Renal pelvis (tissue), 4 donors: ENCODE measurements around the gene LDLRAD4. TPM values are rescaled to one million over a fixed set of nuclear protein-coding genes. Genes with fewer than 3 reads are reported as not detected.
"Not testable (repeated sequence)": the region's sequence is repeated elsewhere in the genome, so short reads cannot be mapped to it uniquely, and the experiment has no call there.

ENCODE experiments used
- DNase-seq: peaks from one replicate; pipeline ENCODE4 v3.0.0-alpha.2; 2013
- polyA plus RNA-seq, 3 donors: library from polyadenylated mRNA; unstranded; fragments of 120-200 nt; gene quantifications; one replicate each; pipeline ENCODE4 v1.2.1, GENCODE V29; 2013; ENCODE audit not compliant: insufficient read length in 3 of 3

LDLRAD4 gene
- polyA plus RNA-seq, 3 donors, result 9.0 to 11.3 (median 10.6) TPM

- no peak for DNase-seq
These were observed 27.0 kb downstream of the LDLRAD4 start for GRCh38 chr18:13245481-13246000.

GRCh38 chr18:13246121-13246520, 27.6 kb downstream of the LDLRAD4 start:
- no peak for DNase-seq

GRCh38 chr18:13246591-13246990, 28.0 kb downstream of the LDLRAD4 start:
- no peak for DNase-seq

DNA sequence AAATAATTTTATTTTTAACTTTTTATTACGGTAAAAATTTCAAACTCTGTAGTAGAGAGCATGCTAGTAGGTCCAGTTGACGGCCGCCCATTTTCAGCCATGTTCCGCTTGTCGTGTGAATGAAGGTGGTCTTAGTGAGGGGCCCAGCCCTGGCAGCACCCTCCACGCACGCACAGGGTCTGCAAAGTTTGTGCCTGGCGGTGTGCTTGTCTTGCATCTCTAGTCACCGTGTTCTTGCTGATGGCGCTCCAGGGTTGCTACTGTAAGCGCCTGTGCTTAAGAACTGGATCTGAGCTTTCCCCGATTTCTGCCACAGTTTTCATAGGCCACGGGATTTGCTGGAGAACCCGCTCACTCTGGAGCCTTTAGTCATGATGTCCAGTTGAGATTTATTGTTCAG, 28.9 kb downstream of the LDLRAD4 start:
- DNase-seq, result no peak

DNA sequence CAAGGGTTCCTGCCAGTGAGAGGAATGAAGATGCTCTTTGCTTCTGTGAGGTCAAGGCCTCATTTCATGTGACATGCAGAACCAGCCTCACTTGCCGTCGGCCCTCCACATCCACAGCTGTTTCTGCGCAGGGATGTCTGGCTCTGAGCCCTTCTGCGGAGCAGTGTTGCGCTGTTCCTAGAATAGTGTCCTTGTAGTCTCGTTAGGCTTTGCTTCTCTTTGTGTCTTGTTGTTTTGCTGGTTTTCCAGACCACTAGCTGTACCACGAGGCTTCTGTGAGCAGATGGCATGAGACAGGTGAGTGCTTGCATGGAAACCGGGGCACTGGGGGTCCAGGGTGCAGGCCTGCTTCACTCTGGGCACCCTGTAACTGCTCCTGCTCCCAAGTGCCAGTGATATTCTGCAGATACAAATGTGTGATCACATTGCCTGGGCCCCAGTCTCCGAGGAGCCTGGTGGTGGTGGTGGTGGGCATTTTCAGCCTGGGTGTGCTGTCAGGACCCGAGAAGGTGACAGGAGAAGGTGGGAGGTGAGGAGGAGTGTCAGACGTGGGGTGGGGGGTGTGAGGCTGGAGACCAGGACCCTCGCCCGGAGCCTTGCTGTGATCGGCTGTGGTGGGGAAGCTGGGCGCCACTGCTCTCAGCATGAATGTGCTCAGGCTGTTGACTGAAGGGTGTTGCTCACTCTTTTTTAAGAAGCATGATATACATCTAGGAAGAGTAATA, 34.3 kb downstream of the LDLRAD4 start:
- no peak for DNase-seq

DNA sequence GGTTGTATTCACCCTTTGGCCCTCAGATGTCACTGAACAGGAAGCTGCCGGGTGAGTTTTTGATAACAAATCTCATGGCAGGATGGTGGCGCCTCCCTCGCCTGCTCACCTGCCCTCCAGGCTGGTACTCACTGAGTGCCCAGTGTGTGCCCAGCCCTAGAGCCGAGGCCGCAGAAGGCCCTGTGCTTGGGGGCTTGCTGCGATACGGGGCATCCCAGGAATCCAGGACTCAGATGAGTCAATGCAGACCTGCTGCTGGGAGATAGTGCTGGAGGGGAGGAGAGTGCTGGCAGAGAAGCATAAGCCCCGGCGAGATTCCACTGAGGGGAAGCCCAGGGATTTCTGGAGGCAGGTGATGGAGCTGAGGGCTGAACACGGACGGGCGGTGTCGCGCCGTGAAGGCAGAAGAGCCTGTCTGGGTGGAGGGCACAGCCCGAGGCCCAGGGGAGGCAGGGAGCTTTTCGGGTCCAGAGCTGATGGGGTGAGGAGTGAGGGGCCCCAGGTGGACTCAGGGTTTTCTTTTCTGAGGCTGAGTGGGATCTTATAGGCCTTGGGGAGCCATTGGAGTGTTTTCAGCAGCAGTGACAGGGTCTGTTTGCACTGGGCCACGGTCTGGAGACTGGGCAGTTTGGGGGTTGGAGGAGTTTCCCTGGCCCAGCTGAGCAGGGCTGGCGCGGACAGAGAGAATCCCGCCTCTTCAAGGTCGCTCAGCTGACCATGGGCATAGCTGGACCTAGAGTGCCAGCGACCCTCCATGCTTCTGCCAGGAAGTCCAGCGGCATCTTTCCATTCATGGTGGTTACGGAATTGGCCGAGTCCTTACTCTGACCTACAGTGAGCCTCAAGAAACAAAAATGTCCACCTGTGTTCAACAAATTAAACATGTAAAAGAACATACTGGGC, 35.5 kb downstream of the LDLRAD4 start:
- DNase-seq, result no peak

DNA sequence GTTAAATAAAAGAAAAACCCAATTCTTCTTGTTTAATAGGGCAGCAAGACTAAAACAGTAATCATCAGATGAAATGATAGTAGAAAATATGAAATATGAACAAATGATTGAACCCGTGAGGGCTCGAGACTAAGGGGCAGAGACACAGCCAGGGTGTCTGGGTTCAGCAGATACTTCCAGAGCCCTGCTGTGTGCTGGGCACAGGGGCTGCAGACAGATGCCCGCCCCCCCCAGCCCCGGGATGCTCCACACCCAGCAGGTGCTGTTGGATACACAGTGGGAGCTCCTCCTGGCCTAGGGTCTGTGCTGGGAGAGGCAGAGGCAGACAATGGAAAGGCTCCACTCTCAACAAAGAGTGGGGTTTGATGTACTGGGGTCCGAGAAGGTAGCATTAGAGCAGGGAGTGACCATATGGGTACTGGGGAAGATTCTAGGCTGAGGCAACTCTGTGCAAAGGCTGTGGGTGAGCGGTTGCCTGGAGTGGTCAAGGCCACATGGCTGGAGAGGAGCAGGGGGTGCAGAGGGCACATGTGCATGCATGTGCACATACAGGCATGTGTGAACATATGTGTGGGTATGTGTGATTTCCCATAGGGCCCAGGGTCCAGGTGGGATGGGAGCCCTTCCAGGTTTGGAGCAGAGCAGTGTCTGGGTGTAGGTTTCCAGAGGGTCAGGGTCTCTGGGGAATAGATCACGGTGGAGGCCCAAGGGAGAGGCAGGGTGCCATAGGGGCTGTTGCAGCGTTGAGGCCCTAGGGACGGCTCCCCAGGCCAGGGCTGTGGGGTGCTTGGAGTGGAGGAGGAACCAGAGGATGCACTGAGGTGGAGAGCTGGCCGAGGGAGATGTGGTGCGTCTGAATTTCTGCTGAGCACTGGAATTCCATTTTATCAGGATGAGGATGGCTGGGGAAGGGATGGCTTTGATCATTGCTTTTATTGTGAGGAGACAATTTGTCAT, 36.7 kb downstream of the LDLRAD4 start:
- DNase-seq, result no peak

- no peak for DNase-seq
These were observed 38.1 kb downstream of the LDLRAD4 start for GRCh38 chr18:13256444-13257305.

- DNase-seq, result no peak
These were observed 38.9 kb downstream of the LDLRAD4 start for GRCh38 chr18:13257361-13257980.

- DNase-seq, result no peak
These were observed 40.4 kb downstream of the LDLRAD4 start for GRCh38 chr18:13258921-13259320.

DNA sequence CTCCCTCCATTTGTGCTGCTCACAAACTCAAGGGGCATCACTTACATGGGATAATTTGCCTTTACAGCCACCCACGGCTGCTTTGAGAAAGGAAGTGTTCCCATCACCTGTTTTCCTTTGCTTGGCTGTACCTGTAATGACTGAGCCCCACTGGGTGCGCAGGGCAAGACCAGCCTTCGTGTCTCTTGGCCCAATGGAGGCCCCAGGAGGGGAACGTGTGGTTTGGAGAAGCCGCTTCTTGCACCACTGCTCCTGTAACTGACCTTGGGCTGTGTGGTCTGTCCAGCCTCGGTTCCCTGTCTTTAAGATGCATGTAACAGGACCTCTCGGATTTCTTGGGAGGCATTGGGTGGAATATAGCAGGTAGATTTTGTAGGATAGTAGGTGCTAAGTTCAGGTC, 41.1 kb downstream of the LDLRAD4 start:
- DNase-seq, result no peak

GRCh38 chr18:13260197-13260934, 41.8 kb downstream of the LDLRAD4 start:
- DNase-seq, result no peak

DNA sequence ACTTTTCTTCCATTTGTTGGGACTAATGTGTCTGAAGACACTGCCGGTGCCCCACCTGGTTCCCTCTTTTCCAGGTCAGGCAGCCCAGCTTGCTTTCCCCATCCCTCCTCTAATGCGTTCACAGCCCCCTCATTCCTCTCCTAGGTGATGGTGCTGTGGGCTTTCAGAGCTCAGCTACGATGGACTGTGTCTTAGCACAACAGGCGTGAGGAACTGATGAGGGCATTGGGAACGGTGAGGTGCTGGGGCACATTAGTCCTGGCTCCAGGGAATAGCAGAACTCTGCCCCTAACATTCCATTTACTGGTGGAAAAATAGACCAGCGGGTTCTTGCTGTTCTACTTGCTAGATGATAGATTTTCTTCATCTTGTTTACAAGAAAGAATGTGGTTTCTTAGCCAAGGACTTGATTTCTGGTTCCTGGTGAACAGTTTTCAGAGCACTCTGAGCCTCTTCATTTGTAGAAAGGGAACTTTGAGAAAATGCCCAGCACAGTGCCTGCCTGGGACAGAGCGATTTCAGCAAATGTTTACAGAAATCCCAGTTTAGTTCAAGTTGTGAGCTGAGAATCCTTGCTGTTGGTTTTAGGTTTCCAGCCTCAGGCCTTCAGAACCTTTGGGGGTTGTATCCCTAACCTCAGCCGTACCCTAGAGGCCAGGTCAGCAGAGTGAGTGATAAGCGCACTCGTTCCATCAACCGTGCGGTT, 42.5 kb downstream of the LDLRAD4 start:
- no peak for DNase-seq

GRCh38 chr18:13261661-13262357, 43.2 kb downstream of the LDLRAD4 start:
- DNase-seq, result no peak

GRCh38 chr18:13262358-13262680, 43.8 kb downstream of the LDLRAD4 start:
- DNase-seq, result not testable (repeated sequence)

GRCh38 chr18:13262839-13263691, 44.5 kb downstream of the LDLRAD4 start:
- no peak for DNase-seq
